GM12892 (cell line): ENCODE measurements around the gene HERC2.
"Not testable (repeated sequence)": the region's sequence is repeated elsewhere in the genome, so short reads cannot be mapped to it uniquely, and the experiment has no call there.

Source experiments
- DNase-seq: peaks from one replicate; pipeline ENCODE4 v3.0.0; 2011; ENCODE audit not compliant: insufficient read length
- FAIRE-seq: peaks from 2 replicates; lab custom pipeline; 2011; peaks lifted over from hg19 to GRCh38; lab: Jason Lieb, UNC
- POLR2A ChIP-seq: IDR thresholded peaks from 2 replicates; pipeline ENCODE4 v1.6.1; 2011; ENCODE audit warnings: low read depth, low read length, control low read depth
- POLR2AphosphoS5 ChIP-seq: IDR thresholded peaks from 2 replicates; pipeline ENCODE4 v1.6.1; 2011; ENCODE audit warnings: low read depth, low read length, control low read depth
- TAF1 ChIP-seq: IDR thresholded peaks from 2 replicates; pipeline ENCODE4 v1.6.1; 2011; ENCODE audit warnings: low read depth, mild to moderate bottlenecking, control low read depth, low read length, borderline replicate concordance

Gene HERC2

DNA sequence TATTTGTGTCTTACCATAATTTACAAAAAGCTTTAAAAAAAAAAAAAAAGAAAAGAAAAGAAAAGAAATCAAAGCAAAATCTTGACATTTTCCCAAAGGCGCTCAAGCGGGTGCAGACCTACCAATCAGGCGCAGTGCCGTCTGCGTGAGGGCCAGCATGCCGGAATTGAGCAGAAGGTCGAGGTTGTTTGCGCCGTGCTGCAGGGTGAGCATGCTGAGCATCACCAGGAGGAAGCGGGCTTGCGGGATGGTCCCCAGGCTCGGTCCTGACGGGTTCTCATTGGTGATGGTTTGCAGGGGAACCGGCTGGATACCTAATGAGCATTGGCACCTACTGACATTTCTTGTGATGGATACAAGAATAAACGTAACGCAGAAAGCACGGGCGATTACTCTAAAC is 93.9 kb downstream of the HERC2 start:
- TF ChIP-seq POLR2A, result no peak
- no peak for TF ChIP-seq POLR2AphosphoS5
- no peak for TF ChIP-seq TAF1
- no peak for DNase-seq
- no peak for FAIRE-seq

DNA sequence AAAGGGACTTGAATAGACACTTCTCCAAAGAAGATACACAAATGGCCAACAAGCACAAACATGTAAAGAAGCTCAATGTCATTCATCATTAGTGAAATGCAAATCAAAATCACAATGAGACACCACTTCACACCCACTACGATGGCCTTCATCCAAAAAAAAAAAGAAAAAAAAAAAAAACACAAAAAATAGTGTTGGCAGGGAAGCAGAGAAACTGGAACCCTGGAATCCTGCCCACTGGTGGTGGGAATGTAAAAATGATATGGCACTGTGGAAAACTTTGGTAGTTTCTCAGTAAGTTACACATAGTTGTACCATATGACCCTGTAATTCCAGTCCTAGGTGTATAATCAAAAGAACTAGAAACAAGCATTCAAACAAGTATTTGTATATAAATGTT is 94.7 kb downstream of the HERC2 start:
- not testable (repeated sequence) for DNase-seq, FAIRE-seq

DNA sequence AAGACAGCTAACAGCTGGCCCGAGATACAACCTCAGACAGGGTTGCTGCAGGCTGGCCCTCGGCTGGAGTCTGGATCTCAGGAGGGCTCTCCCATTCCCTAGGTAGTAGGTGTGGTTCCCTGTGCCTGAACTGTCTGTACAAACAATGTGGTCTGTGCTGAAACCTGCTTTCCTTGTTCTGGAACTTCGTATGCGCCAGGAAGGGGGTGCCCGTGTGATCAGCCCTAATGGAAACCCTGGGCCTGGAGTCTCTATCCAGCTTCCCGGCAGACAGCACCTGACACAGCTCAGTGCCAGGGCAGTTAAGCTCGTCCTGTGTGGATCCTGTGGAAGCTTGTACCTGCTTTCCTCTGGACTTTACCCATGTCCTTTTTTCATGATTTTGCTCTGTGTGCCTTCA is 99.4 kb downstream of the HERC2 start:
- FAIRE-seq, result not testable (repeated sequence)

DNA sequence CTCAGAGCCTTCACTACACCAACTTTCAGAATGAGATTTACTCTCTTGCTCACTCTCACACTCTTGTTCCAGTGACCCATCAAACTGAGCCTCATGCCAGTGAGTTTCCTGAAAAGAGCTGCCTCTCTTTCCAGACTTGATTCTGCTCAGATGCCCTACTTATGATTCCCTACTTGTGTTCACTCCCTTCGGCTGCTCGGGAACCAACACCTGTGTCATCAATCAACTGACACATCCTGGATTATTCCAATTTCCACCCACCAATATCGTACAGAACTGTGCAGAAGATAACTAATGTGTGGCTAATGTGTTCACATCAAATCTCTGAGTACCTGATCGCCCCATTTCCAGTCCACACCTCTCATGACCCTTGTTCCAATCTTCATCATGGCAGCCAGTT is 100.3 kb downstream of the HERC2 start:
- FAIRE-seq, DNase-seq: not testable (repeated sequence)

More for the DNA sequence above, 99.4 kb downstream of the HERC2 start:
- DNase-seq, result not testable (repeated sequence)

DNA sequence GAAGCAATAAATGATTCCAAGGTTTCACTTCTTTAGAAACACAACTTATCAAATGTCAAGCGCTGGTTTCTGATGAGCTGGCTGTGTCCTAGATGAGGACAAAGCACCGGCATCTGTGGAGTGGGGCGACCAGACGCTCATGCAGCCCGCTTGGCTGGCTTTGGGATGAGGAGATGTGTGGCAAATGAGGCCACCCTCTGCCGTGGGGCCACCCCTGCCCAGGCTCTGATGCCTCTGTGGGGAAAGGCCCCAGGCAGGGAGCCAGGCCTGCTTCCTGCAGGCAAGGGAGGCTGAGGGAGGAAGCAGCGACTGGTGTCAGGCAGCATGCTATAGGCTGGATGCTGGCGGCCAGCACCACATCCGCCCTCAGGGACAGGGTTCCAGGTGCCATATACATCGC is 102.9 kb downstream of the HERC2 start:
- no peak for FAIRE-seq
- no peak for DNase-seq
- TF ChIP-seq TAF1 (no peak), POLR2A (no peak), POLR2AphosphoS5 (no peak)

DNA sequence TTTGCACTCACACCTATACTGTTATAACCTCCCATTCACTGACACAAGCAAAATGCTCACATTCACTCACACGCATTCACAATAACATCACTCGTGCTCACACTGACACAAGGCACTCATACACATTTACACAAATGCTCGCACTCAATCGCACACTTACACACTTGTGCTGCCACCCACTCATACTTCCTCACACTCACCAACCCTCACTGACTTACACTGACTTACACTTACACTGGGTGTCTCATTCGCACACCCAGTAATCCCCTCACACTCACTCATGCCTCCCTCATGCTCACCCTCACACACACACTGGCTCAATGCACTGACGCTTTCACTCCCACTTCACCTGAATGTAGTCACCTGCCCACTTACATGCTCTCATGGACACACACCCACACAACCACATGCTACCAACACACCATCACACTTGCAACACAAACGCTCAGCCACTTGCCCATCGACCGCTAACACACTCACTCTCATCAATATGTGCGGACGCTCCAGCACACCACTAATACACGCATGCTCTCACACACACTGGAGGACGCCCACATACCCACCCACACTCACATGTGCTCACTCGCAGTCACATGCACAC is 104.9 kb downstream of the HERC2 start:
- FAIRE-seq, DNase-seq: not testable (repeated sequence)

DNA sequence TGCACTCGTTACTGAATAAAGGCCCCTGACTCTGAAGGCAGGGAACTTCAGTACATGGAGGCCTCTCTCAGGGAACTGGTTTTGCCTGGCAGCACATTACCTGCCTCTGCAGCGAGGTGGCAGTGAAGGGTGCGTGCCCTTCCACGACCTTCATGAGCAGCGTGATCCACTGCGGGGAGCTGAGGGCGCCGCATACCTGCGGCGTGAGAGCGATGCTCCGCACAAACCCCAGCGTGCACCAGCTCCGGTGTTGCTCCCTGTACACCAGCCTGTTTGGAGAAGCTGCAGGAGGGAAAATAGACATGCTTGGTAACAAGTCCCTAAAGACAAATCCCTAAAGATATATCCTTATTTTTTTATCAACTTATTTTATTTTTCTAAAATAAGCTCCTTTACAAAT is 106.5 kb downstream of the HERC2 start:
- not testable (repeated sequence) for DNase-seq, FAIRE-seq

DNA sequence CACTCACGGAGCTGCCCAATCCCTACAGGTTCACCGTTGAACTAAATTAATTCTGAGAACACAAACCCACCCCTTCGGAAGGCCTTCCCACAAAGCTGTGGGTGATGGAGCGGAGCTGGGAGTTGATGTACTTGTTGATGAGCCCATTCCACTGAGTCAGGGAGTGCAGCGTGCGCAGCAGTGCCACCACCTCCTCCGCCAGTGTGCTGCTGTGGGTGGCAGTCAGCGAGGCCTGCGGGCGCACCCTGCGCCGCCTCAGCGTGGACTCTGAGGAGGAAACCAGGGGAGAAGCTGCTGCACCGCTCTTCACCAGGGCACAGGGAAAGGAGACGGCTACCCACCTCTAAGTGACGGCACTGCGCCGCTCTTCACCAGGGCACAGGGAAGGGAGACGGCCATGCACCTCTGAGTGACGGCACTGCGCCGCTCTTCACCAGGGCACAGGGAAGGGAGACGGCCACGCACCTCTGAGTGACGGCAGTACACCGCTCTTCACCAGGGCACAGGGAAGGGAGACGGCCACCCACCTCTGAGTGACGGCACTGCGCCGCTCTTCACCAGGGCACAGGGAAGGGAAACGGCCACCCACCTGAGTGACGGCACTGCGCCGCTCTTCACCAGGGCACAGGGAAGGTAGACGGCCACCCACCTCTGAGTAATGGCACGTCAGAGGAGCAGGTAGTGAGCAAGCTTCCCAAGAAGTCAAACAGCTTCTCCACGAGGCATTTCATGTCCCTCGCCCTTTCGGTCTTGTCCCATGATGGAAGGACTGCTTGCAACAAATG is 107.8 kb downstream of the HERC2 start:
- FAIRE-seq, DNase-seq: not testable (repeated sequence)

DNA sequence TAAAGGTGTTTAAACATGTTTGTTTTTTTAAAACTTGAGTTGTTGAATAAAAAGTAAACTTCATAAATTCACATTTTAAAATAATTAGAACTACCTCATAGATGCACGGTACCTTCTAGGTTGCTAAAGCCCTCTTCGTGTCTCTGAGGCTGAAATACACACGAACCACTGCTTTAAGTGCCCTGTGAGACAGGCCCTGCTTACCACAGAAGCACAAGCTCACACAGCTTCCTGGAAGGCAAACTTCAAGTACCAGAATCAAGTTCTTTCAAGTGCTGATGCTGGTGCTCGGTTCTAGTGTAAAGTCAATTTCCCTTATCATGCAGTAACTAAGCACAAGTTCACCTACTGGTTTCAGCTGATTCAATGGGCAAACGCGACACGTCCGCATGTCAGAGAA is 108.6 kb downstream of the HERC2 start:
- FAIRE-seq, DNase-seq: not testable (repeated sequence)

DNA sequence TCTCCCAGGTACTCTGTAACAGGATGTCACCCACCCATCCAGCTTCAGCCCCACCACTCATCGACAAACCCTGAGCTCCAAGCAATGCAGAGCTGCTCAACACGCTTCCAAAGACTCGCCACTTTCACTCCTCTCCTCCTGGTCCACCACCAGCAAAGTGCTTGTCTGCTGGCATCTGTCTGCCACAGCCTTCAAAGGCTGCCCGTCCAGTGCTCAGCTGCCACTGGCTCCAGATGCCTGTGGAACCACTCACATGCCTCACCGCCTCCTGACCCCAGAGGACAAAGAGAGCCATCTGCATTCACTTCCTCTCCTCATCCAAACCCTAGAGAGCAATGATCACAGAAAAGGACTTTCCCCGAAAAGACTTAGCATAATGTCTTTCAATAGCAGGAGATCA is 113.4 kb downstream of the HERC2 start:
- TF ChIP-seq POLR2AphosphoS5 (no peak), TAF1 (no peak), POLR2A (no peak)
- no peak for FAIRE-seq
- DNase-seq, result no peak

DNA sequence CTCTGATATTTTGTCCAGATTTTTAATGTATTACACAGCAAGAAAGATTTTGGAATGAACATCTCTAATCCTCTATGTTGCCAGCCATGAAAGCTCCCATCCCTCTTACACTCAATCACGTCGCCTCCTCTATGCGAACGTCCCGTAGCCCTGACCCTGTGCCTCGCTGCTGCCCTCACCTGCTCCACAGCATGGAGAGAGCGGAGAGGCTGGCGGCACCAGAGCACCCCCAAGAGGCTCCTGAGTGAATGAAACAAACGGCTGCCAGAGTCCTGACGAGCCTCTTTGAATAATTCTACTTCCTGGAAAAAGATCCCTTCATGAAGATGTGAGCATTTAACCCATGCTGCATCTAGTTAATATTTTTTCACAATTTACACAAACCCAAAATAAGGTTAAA is 116.3 kb downstream of the HERC2 start:
- not testable (repeated sequence) for FAIRE-seq, DNase-seq

DNA sequence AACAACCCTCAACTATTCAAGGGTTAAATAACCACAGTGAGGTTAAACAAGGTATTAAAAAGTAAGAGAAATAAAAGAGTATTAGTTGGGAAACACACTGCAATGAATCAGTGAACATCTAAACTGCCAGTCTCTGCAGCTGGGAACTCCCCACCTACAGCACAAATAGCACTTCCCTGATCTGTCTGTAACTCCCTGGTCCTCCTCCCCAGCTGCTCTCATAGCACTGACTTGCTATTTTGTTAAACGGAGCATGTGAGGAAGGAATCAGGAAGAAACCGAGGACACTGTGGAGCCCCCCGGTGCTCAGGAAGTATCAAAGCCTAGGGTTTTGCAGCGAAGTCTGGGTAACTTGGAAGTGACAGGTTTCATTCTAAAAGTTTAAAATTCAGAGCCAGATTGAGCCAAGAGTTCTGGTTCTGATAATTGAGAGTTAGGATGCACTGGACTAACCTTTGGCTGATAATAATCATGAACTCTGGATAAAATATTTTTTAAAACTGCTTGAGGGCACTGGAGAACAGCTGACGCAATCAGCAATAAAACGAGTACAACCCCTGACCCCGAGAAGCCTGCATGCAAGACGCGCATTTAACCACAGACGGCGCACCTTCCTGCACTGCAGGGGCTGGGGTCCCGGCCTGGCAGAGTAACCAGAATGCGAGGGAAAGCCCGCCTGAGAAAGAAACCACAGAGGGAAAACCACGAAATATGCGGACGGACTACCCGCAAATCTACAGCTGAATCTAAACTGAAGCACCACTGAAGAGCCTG is 118.7 kb downstream of the HERC2 start:
- not testable (repeated sequence) for DNase-seq, FAIRE-seq

DNA sequence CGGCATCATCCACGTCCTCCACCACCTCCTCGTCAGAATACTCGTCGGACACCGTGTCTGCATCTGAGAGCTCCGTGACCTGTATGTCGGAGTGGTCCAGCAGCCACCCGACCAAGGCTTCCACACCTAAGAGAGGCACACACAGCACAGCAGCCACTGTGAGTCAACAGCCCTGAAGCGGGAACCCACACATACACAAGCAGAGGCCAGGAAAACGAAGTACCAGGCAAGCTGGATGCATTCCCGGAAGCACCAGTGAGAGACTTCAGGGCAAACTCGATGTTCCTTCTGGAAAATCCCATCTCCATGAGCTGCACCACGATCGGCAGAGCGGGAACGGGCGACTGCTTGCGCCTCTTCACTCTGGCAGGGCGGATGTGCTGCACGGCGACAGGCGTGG is 119.9 kb downstream of the HERC2 start:
- not testable (repeated sequence) for DNase-seq, FAIRE-seq

DNA sequence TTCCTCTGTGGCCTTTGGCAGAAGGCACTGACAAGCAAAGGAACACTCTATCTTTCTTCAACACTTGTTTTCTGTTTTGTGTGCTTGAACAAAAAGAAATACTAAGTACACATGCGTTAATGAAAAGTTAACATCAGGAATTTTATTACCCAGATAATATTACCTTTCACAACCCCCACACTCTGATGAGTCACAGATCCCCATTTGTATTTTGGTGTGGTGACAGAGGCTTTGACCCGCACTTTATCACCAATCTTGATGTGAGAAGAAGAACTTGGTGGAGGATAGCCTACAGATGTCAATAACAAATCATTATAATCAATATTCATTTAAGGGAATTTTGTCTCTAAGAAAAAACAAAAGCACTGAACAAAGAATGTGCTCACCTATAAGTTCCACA is 123.8 kb downstream of the HERC2 start:
- not testable (repeated sequence) for FAIRE-seq, DNase-seq

DNA sequence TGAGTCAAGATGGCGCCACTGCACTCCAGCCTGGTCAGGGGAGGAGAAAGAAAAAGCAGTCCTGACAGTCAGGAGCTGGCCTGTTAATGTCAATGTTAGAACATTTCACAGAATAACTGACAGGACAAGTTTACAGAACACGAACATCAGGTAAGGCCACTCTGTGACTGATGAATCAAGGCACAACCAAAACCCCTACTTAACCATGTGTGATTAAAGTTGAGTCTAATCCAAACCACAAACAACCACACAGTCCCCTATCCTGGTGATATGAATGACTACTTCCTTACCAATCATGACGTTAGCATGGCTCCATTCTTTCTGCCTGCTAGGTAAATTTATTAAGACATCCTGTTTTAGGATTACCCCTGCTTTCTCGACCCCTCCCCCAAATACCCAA is 124.3 kb downstream of the HERC2 start:
- DNase-seq, FAIRE-seq: not testable (repeated sequence)

DNA sequence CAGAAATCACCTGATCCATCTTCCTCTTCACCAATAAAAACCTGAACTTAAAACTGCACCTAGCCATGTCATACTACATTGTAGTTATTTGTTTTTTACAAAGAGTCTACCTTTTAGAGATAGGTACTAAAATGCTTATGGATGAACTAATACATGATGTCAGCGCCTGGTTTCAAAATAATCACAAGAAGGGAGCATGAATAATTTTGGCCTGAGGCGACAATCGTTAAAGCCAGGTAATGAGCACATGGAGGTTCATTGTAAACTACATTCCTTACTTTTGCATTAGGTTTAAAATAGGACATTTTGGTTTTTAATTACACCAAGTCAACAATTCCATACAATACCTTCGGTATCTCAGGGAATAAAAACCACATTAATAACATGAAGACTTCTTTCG is 125.4 kb downstream of the HERC2 start:
- DNase-seq, FAIRE-seq: not testable (repeated sequence)
